Left cardiac atrium (tissue), 4 donors: ENCODE data around the gene FOXRED2. TPM values are rescaled to one million over a fixed set of nuclear protein-coding genes. Genes with fewer than 3 reads are reported as not detected.
"Not testable (repeated sequence)": the region's sequence is repeated elsewhere in the genome, so short reads cannot be mapped to it uniquely, and the experiment has no call there.

Experiments
- ATAC-seq, 2 donors: fragments of 200-7000 bp; cut with Tn5 transposase; one replicate each; pipeline ENCODE4 v1.9.1; 2020; ENCODE audit warnings: mild to moderate bottlenecking in 2 of 2, moderate library complexity in 2 of 2
- DNase-seq: peaks from one replicate; pipeline ENCODE4 v3.0.0-alpha.2; 2020
- intact Hi-C, 2 donors: fragments of 100-400 bp; cut with DNase I; formaldehyde crosslinking; loops; one replicate each; pipeline versions ENCODE4 v1.14.1 to v1.15.1; 2022 to 2023
- total RNA-seq, 2 donors: library from RNA; stranded (reverse); fragmentation: NEBNext Ultra II Directional; extraction: Animal tissue kit (Norgen Biotek cat#: 25700); gene quantifications; one replicate each; pipeline ENCODE4 v1.2.1, GENCODE V29; 2021
- donor health status: DM: no; HTN: yes; CAD: no.
- donor health status: DM: no; HTN: yes; CAD: no; lungs with severe emphysema.
- donor health status: DM: yes; HTN: yes; CAD: no.
- donor health status: Dilated cardiomyopathy.

FOXRED2 gene
- total RNA-seq, 2 donors from 2014 or later = 5.1 to 8.5 TPM

DNA sequence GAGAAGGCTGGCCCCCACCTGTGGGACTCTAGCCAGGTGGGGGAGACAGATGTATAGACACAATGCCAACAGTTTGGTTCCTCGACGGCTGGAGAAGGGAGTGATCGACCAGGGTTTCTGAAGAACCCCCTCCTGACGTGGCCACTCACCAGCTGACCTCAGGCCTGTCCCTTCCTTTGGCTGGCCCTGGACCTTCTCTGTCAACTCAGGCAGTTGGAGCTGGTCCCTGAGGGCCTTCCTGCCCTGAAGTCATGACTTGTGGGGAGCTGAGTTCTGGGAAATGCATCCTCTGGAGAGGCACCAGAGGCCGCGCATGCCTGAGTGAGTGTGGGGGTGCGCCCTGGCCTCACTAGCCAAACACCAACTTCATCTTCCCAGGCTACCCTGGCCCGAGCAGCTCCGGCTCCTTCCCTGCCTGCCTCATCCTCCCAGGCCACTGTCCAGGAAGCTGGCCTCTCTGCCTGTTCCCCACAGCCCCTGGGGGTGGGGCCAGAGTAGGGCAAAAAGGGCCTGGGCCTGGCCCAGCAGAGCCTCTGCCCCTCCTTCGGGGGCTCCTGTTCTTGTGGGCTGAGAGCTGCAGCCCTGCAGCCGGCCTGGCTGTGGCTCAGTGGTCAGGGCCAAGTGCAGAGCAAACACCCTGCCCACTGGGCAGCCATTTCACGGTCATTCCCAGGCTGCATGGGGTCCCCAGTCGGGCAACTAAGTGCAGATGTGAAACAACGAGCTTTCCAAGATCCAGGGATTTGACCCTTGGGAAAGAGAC, 49.0 kb downstream of the FOXRED2 start:
- DNase-seq = peak; percentile 79
- intact Hi-C loops = no loop called here
- ATAC-seq = peak; percentile 16 to 43

DNA sequence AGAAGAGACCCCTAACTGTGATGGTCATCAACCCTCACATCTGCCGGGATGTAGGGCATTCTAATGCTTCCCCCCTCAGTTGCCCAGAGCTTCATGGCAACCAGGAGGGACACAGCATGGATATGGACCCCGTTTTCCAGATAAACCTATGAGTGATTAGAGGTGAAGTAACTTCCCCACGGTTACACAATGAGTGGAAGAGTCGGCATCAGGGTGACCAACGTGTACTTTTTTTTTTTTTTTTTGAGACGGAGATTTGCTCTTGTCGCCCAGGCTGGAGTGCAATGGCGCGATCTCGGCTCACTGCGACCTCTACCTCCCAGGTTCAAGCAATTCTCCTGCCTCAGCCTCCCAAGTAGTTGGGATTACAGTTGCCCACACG, 50.4 kb downstream of the FOXRED2 start:
- DNase-seq (no peak), ATAC-seq (no peak)
- intact Hi-C loops = no loop called here

DNA sequence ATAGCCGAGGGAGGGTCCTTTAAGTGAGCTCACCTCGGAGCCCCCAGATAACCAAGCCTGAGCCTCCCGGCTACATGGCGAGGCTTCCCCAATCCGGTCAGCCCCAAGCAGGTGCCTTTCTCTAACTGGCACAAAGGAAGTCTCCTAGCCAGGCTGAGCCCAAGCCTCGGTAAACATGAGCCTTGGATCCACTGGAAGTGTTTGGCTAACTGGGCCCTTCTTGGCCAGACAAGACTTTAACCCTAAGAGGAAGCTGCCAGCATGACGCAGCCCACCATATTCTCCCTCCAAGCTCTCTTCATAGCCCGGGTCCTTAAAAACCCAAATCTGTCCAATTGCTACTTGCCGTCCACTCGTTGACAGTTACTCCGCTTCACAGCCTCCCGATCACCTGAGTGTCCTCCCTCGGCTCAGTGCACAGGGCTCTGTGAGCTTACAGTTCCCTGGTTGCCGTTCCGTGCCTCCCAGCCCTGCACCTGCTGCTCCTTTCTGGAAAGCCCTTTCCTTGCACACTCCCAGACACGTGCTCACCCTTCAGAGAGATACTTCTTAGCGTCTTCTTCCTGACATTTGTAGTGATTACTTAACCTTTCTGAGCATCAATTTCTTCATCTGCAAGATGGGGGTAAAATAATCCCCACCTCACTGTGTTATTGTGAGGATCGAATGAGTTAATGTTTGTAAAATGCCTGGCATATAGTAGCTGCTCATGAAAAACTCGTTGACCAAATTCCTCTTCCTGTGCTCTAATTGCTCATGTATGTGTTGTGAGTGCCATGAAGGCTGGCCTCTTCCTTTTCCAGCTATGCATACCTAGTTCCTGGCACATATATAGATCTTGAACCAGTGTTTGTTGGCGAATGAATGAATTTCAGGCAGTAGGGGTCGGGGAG, 51.0 kb downstream of the FOXRED2 start:
- ATAC-seq (peak; percentile 1), DNase-seq (no peak)
- intact Hi-C loops = no loop called here

DNA sequence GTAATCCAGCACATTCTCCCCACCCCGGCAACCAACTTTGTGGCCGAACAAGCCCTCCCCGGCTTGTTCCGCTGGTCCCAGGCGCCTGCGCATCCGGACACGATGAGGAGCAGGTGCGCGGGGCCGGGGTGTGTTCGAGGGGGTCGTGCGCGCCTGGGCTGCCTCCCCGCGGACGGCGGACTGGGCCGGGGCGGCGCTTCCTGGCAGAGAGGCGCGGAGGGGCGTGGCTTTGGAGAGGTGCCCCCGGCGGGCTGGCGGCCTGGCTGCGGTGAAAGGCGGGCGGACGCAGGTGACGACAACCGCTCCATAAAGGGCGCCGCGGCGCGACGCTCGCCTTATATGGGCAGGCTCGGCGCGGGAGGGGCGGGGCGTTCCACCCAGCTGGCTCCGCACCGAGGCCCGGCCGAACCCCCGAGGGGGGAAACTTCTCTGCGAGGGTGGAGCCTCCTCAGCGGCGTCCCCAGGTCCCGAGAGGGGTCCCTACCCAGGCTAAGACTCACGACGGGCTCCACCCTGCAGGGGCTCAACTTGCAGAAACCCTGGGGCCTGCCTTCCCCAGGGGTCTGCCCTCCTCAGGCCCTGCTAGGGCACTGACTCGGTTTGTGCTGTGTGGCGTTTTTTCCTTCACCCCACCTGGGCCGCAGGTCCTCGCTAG, 51.8 kb downstream of the FOXRED2 start:
- DNase-seq (peak; percentile 94), ATAC-seq (peak; percentile 89 to 92)
- intact Hi-C loops = loop anchor here (5.0 kb wide), 2 partner anchors 38 to 68 kb away; partner anchors contain the start of gene MYH9 (in 1 of the 2)

DNA sequence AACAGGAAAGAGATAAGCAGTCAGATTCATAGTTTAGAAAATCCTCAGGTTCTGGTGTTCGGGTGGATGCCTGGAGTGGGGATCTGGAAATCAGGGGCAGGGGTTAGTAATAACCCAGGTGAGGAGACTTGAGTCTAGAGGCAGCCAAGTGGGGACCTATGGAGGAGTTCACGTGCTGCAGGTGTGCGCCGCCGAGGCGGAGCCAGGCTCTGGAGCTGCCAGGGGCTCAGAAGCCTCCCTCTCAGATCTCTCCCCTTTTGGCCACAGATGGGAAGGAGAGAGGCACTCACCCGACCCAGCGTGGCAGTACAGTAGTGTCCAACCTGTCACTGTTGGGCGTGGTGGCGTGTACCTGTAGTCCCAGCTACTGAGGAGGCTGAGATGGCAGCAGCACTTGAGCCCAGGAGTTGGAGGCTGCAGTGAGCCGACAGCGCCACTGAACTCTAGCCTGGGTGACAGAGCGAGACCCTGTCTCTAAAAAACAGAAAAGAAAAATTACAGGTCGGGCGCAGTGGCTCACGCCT, 52.9 kb downstream of the FOXRED2 start:
- intact Hi-C loops = loop anchor here (5.0 kb wide), 2 partner anchors 37 to 67 kb away; partner anchors contain the start of gene MYH9 (in 1 of the 2)
- ATAC-seq (no peak), DNase-seq (no peak)

DNA sequence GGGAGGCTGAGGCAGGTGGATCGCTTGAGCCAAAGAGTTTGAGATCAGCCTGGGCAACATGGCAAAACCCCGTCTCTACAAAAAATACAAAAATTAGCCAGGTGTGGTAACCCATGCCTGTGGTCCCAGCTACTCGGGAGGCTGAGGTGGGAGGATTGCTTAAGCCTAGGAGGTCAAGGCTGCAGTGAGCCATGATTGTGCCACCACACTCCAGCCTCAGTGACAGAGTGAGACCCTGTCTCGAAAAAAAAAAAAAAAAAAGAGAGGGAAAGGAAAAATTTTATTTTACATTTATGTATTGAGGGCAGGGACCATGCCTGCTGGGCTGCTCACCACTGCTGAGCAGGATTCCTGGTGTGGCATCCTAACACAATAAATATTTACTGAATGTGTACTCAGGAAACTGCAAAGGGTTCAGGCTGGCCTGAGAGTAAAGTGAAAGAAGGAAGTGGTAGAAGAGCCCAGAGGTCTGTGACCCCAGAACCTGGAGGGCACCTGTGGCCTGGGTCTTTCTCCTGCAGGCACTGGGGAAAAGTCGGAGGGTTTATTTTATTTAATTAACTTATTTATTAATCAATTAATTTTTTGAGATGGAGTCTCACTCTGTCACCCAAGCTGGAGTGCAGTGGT, 53.7 kb downstream of the FOXRED2 start:
- ATAC-seq = not testable (repeated sequence)

DNA sequence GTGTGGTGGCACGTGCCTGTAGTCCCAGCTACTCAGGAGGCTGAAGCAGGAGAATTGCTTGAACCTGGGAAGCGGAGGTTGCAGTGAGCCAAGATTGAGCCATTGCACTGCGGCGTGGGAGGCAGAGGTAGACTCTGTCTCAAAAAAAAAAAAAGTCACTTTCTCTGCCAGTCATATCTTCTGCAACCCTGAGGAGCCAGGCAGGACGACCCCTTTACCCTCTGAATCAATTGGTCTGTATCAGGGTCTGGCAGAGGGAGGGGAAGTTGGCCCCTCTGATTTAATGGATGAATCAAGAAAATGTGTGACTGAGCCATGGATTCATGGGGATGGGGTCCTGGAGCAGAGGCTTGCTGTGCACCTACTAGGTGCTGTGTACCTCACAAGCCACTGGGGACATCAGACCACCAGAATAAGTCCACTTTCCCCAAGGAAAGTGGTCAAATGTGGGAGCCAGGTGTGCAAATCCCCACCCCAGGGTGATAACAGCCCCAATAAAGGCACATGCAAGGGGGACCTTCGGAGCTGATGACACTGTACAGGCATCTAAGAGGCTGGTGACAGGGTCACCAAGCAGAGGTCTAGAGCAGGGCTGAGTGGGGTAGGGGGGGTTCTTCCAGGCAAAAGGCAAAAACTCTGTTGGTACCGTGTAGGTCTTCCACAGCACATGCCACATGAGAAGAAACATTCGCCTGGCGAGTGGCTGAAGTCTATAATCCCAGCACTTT, 54.4 kb downstream of the FOXRED2 start:
- intact Hi-C loops = loop anchor here (5.0 kb wide), 2 partner anchors 35 to 65 kb away; partner anchors contain the start of gene MYH9 (in 1 of the 2)
- ATAC-seq = no peak
- DNase-seq = no peak

More for the DNA sequence above, 53.7 kb downstream of the FOXRED2 start:
- intact Hi-C loops = loop anchor here (5.0 kb wide), 2 partner anchors 36 to 66 kb away; partner anchors contain the start of gene MYH9 (in 1 of the 2)
- DNase-seq = not testable (repeated sequence)

DNA sequence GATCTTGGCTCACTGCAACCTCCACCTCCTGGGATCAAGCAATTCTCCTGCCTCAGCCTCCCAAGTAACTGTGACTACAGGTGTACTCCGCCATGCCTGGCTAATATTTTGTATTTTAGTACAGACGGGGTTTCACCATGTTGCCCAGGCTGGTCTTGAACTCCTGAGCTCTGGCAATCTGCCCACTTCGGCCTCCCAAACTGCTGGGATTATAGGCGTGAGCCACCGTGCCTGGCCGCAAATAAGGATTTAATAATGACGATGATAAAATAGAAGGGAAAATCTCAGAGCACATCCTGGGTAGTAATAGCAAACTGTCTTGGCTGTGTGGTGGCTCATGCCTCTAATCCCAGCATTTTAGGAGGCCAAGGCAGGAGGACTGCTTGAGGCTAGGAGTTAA, 55.9 kb downstream of the FOXRED2 start:
- not testable (repeated sequence) for ATAC-seq, DNase-seq
- intact Hi-C loops = loop anchor here (5.0 kb wide), 2 partner anchors 34 to 64 kb away; partner anchors contain the start of gene MYH9 (in 1 of the 2)

DNA sequence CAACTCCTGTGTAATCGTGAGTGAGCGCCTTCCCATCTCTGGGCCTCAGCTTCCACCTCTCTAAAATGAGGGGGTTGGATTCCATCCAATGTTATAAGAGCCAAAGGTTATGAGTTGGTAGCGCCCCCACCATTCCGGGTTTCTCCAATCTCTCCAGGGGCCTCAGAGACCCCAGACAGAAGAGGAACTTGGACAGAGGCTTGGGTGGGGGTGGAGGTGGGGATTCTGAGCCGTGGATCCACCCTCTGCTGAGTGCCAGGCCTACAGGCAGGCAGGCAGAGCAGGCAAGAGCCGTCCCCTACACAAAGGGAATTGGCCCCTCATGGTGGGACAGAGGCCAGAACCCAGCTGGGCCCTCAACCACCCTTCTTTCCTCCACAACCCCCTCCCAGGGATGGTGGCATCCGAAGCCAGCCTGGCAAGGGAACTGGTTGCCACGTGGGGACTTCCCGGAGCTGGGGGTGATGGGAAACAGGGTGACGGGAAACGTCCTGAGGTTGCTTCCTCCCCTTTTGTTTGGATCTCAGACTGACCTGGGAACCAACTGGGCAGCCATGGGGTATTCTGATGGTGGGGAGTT, 57.2 kb downstream of the FOXRED2 start:
- ATAC-seq (no peak), DNase-seq (no peak)
- intact Hi-C loops = loop anchor here (5.0 to 10.0 kb wide), 3 partner anchors 32 to 62 kb away; partner anchors contain the start of gene MYH9 (in 1 of the 2)

DNA sequence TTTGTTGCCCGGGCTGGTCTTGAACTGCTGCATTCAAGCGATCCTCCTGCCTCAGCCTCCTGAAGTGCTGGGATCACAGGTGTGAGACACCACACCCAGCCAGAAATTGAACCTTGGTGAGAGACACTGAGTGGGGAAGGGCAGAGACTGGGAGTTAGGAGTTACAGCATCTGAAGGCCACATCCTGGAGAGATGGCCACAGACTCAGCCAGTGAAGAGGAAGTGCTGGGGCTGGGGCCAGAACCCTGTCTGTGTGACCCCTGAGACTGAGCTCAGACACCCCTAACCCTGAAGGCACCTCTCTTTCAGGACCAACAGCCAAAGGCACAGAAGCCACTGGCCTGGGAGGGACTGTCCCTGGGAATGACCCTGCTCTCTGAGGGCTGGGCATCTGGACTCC, 59.2 kb downstream of the FOXRED2 start:
- no peak for ATAC-seq
- DNase-seq = no peak
- intact Hi-C loops = loop anchor here (2.0 to 10.0 kb wide), 2 partner anchors 33 to 53 kb away; partner anchors contain the start of gene TXN2 (in 1 of the 2)

DNA sequence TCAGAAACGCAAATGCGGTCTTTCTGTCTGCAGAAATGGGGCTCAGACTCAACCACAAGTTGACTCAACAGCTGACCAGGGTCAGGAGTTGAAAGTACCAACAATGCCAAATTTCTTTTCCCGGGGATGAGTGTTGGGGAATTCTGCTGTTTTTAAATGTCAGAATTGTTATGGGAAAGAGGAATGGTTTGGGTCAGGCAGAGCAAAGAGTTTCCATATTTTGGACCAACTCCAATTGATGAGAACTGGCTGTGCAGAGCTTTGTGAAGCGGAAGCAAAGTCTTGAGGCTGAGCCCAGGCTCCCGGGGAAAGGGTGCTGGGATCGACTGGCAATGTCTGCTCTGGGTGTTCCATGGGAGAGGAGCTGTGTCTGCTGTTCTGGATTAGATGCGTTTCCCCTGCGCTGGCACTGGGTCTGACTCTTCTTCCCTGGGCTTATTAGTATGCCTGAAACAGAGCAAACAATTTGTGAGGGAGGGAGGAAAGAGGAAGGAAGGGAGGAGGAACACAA, 61.6 kb downstream of the FOXRED2 start:
- peak; percentile 59 for DNase-seq
- ATAC-seq = peak; percentile 69 to 80
- intact Hi-C loops = loop anchor here in 1 of 2 donors (10.0 kb wide), 1 partner anchor 50 kb away; no protein-coding TSS in a partner anchor

DNA sequence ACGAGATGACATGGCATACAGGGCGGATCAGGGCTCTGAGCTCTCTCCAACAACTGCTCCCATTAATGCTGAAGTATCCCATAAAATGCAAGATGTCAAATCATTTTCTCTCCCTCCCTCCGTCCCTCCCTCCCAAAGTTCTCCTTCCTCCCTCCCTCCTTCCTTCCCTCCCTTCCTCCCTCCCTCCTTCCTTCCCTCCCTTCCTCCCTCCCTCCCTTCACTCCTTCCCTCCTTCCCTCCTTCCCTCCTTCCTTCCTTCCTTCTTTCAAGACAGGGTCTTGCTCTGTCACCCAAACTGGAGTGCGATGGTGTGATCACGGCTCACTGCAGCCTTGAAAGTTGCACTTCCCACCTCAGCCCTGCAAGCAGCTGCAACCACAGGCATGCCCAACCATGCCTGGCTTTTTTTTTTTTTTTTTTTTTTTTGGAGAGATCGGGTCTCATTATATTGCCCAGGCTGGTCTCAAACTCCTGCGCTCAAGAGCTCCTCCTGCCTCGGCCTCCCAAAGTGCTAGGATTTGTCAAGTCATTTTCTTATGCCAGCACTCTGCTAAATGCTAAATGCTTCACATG, 63.6 kb downstream of the FOXRED2 start:
- ATAC-seq = no peak
- intact Hi-C loops = loop anchor here in 1 of 2 donors (10.0 kb wide), 1 partner anchor 48 kb away; no protein-coding TSS in a partner anchor
- no peak for DNase-seq

DNA sequence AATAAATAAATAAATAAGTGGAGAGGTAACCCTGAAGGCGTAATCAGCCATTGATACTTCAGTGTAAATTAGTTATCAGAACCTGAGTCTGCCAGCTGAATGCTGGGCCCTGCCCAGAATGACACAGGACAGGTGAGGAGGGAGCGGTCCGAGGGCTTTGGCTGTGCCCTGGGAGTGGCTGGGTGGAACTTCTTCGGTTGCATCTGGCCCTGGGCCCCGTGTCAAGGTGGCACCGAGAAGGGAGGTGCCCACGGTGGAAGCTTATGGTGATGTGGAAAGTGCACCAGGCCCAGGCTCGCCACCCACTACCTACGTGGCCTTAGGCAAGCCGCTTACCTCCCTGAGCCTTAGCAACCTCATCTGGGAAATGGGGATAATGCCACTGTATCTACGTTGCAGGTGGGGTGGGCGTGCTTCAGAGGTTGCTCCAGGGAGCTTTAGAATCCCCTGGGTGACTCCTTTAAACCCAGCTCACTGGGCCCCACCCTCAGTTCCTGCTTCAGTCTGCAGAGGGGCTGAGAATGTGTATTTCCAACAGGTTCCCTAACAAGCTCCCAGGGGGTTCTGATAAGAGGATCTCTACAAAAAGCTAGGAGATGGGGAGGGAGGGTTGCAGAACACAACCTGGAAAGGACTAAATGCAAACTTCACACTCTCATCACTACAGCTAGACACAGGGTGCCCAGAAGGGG, 64.2 kb downstream of the FOXRED2 start:
- DNase-seq = no peak
- ATAC-seq = no peak
- intact Hi-C loops = loop anchor here in 1 of 2 donors (10.0 kb wide), 1 partner anchor 48 kb away; no protein-coding TSS in a partner anchor

DNA sequence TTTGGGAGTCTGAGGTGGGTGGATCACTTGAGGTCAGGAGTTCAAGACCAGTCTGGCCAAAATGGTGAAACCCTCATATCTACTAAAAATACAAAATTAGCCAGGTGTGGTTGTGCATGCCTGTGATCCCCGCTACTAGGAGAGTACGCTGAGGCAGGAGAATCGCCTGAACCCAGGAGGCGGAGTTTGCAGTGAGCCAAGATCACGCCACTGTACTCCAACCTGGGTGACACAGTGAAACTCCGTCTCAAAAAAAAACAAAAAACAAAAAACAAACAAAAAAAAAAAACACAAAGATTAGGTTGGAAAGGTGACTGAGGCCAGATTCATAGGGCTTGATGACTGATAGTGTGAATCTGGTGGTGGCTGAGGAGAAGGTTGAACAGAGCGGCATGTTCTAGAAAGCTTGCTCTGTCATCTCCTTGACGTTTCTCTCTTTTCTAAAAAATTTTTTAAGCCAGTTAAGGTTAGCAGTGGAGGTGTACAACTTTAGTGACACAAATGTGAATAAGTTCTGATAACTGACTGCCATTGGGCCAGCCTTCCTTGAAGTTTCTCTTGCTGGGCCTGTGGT, 66.3 kb downstream of the FOXRED2 start:
- ATAC-seq = no peak
- DNase-seq = no peak

DNA sequence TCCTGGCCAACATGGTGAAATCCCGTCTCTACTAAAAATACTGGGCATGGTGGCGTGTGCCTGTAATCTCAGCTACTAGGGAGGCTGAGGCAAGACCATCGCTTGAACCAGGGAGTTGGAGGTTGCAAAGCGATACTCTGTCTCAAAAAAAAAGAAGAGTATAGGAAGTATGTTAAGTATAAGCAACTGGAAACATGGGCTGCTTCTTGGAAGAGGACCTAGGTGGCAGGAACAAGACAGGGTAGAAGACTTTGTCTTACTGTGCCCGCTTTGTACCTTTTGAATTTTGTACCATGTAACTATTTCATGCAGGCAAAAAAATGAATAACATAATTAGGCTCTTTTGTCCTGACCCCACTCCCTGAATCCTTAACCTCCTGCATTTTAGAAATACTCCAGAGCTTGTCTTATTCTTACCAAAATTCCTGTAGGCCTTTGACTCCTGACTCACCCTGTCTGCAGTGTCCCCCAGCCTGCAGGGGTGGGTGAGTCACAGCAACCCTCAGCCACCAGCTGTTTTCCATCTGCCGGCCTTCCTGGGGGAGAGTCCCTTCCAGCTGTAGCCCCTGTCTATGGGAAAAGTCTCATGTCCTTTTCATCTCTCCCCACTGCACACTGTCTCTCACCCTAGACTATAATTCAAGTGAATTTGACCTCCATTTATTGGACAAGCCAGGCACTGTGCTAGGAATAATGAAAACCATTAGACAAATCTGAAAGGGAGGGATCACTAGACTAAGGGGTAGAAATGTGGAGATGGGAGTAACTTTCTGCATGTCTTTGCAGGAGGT, 67.2 kb downstream of the FOXRED2 start:
- ATAC-seq = peak; percentile 79 to 96
- intact Hi-C loops = loop anchor here in 1 of 2 donors (10.0 kb wide), 1 partner anchor 45 kb away; no protein-coding TSS in a partner anchor

More for the DNA sequence above, 66.3 kb downstream of the FOXRED2 start:
- intact Hi-C loops = loop anchor here in 1 of 2 donors (10.0 kb wide), 1 partner anchor 46 kb away; no protein-coding TSS in a partner anchor

More for the DNA sequence above, 67.2 kb downstream of the FOXRED2 start:
- DNase-seq = peak; percentile 71
